ENCODE data around the gene GCGR. TPM values are rescaled to one million over a fixed set of nuclear protein-coding genes. Genes with fewer than 3 reads are reported as not detected.

Gene GCGR
- total RNA-seq, 4 donors from 2014 or later = not detected

DNA sequence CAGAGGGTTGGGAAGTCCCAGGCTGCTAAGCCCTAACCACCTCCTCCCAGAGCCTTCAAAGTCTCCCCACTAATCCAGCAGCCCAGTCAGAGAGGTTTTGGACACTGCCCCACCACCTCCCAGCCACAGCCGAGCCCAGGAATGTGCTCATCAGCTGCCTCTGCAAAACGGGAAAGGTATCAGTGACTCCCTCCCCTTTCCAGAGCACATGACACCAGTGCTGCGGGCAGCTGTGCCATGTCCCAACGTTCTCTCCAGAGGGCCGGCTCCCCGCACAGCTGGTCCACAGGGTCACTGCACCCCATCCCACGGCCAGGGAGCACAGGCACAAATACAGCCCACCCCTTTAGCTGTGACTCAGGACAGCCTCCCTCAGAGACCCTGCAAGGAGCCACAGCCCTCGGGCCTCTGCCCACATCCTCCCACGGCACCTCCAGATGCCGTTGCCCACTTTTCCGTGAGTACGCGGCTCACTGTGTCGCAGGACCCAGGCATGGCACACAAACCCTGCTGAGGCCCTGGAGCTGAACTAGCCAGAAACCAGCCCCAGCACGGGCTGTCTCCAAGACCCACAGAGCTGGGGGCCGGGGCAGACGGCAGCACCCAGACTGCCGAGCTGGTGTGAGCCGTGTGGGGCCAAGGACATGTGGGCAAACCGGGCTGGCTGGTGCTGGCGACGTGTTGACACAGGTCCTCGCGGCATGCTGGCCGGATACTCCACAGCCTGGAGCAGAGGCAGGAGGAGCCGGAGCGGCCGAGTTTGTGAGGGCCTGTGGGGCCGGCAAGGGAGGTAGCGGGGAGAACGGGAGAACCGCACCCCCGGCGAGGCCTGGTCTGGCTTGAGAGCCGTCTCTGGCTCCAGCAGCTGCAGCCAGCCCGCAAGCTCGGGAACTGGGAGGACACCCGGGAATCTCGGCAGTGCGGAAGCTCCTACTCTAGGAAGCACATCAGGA is 37.2 kb downstream of the GCGR start:
- ATAC-seq (ENCODE audit: low FRiP score) (no peak), DNase-seq (ENCODE audit: low spot score) (no peak)
- TF ChIP-seq CTCF (IDR thresholded peaks at IDR 0.05) = no peak

DNA sequence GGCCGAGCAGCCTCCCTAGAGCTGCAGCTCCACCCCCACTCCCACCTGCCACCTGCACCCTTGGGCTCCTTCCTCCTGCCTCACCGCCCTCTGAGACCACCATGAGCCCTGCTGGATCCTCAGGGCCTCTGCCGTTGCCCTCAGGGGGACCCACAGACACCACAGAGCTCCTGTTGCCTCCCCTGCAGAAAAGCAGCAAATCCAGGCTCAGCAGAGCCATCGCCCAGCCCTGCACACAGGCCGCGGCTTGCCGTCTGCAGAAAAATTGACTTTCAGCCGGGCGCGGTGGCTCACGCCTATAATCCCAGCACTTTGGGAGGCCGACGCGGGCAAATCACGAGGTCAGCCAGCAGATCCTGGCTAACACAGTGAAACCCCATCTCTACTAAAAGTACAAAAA is 37.9 kb downstream of the GCGR start:
- no peak for ATAC-seq (ENCODE audit: low FRiP score)
- TF ChIP-seq CTCF (IDR thresholded peaks at IDR 0.05) = no peak

GRCh38 chr17:81842378-81842724 is 38.4 kb downstream of the GCGR start:
- DNase-seq (ENCODE audit: low spot score) (no peak), ATAC-seq (ENCODE audit: low FRiP score) (no peak)
- no peak for TF ChIP-seq CTCF (IDR thresholded peaks at IDR 0.05)

More for the DNA sequence above, 37.9 kb downstream of the GCGR start:
- DNase-seq (ENCODE audit: low spot score) = no peak

DNA sequence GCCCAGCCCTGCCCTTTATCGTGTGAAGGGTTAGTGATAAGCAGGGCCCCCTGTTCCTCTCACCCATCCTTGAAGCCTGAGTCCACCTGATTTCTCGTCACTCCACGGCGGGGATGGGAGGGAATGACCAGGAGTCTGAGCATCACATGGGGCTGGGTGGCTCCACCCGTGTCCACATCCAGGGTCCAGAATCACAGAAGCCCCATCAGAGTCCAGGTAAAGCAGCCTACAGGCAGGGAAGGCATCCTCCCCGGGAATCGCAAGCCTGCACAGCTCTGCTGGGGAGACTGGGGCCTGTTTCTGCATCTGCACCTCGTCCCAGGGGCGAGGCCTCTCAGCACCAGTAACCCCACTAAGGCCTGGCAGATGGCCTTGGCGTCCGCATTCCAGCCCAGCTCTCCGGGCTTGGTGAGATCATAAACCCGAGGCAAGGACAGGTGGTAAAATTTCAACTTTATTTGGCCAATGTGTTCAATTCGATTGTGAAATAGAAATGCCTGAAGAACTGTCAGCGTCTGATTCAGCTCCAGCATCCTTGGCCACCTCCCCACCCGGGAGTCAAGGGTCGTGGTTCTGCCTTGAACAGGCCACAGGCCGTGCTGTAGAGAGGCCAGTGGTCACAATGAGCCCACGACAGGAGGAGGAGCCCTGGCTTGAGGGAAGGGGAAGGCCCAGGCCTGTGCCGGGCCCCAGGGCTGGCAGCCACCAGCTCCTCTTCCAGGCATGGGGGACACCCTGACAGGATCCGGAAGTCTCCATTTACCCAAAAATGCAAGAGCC is 39.0 kb downstream of the GCGR start:
- TF ChIP-seq CTCF (IDR thresholded peaks at IDR 0.05) = no peak
- DNase-seq (ENCODE audit: low spot score) (no peak), ATAC-seq (ENCODE audit: low FRiP score) (no peak)

GRCh38 chr17:81843713-81844326 is 39.9 kb downstream of the GCGR start:
- ATAC-seq (ENCODE audit: low FRiP score) (no peak), DNase-seq (ENCODE audit: low spot score) (no peak)
- no peak for TF ChIP-seq CTCF (IDR thresholded peaks at IDR 0.05)

GRCh38 chr17:81844327-81844851 is 40.4 kb downstream of the GCGR start:
- no peak for ATAC-seq (ENCODE audit: low FRiP score)
- TF ChIP-seq CTCF (IDR thresholded peaks at IDR 0.05) = no peak
- DNase-seq (ENCODE audit: low spot score) = no peak
